ENCODE measurements around the gene CADPS2.
"Not testable (repeated sequence)": the region's sequence is repeated elsewhere in the genome, so short reads cannot be mapped to it uniquely, and the experiment has no call there.

CADPS2 gene

GRCh38 chr7:122304996-122305421 is 581.3 kb downstream of the CADPS2 start:
- DNase-seq = no peak

GRCh38 chr7:122304319-122304975 is 581.8 kb downstream of the CADPS2 start, which contains the start of gene FEZF1:
Gene FEZF1, minus strand, starts transcription at chr7:122304750. Its CDS starts 313 bp downstream, at chr7:122304437.
- no peak for DNase-seq

DNA sequence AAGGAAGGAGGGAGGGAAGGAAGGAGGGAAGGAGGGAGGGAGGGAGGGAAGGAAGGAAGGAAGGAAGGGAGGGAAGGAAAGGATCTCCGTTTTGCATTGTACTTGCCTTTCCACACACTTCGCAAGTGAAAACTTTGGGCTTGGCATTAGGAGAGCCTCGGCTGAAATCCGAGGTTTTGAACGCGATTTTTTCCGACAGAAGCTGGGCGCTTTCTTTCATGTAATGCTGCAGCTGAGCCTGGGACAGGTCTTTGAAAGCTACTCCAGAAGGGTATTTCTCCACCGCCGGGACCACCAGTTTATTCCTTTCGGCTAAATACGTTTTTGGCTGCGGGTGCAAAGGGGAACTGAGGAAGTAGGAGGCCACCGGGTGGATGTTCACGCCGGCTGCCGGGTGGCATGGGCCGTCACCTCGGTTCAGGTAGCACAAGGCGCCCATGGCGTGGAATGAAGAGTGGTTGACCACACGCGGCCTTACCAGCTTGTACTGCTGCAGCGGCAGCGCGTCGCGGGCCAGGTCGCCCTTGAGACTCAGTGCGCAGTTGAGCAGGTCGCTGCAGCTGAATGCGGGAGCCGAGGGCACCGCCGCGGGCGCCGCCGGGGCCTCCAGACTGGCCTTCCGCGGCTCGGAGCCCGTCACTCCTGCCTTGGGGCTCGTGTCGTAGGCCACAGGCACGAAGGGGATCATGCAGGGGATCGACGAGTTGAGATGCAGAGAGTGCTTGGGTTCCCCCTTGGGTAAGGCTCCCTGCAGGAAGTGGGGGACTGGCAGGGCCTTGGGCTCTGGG is 582.5 kb downstream of the CADPS2 start:
- no peak for DNase-seq

DNA sequence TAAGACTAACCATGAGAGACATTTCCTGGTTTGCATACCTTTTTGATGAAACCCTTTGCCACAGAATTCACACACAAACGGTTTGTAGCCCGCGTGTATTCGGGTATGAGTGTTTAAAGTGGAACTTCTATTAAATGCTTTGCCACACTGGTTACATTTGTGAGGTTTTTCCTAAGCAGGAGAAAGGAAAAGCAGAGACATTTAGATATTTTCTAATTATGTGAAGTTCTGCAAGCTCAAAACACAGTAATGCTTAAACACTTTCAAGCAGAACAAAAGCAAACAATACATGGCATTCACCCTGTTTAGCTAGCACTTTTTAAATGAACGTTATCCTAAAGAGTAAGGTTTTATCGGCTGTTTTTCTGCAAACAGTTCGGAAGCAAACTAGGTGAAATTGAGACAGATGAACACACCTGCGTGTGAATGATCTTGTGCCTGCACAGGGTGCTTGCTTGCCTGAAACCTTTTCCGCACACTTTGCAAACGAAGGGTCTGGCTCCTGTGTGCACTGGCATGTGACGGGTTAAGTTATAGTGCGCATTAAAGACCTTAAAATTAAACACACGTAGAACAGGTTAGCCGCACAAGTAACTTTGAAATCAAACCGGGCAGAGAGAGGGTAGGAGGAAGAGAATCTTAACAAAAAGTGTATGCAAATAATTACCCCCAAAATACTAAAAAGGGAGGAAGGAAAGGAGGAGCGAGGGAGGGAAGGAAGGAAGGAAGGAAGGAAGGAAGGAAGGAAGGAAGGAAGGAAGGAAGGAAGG is 583.3 kb downstream of the CADPS2 start:
- no peak for DNase-seq

DNA sequence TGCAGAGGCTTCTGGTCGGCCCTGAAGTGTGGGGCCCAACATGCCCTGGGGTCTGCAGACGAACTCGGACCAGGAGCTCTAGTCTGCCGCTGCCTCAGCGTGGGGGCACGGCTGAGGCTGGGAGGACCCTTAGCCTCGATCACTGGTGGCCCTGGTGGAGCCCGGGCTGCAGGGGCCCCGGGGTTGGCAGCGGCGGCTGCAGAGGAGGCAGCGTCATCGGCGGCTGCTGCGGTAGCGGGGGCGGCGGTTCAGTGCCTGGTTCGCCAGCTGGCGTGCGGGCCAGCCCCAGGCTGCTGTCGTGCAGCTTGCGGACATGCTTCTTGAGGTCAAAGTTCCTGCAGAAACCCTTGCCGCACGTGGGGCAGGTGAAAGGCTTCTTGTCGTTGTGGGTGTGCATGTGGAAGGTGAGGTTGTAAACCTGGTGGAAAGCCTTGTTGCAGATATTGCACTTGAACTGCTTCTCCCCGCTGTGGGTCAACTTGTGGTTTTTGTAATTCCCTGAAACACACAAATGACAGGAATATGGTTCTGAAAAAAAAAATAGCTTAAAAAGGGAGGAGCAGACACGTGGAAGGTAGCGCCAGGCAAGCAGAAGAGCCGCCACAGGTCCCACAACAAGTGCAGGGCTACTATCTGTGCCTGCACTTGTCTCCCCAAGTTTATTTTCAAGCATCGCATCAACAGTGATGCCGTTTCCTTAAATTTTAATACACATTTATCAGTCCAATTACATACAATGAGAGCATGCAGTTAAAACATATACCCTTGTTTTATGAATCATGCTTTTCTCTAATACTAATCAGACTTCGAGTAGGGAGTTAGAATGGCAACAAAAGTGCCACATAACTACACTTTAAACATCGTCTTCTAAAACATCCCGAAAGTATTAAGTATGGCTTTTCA is 584.2 kb downstream of the CADPS2 start:
- no peak for DNase-seq

DNA sequence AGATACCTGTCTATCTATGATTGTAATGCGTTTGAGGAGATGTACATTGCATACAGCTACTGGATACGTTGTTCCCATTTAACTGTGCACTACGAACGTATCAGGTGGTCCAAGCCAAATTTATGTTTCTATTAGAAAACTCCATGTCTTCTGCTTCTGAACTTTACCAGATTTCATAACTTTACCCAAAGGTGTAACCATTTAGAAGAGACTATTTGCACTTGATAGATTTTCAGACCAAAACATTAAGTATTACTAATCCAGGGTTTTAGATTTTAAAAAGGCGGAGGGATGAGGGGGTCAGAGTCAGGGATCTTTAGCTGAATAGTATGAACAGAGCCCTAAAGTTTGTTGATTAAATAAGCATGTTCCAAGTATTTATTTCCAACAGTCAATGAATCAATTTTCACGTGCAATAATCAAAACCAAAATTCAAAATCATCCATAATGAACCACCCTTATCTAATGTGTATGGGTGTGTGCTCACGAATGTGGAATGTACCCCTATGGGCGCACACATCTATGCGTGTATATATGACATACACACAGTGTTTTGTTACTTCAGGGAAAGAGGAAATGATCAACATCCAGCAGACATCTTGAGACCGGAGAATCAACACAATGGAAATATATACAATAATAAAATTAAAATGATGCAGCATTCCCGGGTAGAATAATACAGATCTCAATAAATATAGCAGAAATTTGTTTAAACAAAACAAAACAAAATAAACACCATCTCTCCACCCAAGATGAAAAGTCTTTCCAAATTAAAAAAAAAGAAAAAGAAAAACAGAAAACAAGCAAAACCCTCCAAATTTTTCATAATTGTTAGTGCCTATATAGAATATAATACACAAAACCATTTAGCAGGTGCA is 585.1 kb downstream of the CADPS2 start:
- DNase-seq = no peak

DNA sequence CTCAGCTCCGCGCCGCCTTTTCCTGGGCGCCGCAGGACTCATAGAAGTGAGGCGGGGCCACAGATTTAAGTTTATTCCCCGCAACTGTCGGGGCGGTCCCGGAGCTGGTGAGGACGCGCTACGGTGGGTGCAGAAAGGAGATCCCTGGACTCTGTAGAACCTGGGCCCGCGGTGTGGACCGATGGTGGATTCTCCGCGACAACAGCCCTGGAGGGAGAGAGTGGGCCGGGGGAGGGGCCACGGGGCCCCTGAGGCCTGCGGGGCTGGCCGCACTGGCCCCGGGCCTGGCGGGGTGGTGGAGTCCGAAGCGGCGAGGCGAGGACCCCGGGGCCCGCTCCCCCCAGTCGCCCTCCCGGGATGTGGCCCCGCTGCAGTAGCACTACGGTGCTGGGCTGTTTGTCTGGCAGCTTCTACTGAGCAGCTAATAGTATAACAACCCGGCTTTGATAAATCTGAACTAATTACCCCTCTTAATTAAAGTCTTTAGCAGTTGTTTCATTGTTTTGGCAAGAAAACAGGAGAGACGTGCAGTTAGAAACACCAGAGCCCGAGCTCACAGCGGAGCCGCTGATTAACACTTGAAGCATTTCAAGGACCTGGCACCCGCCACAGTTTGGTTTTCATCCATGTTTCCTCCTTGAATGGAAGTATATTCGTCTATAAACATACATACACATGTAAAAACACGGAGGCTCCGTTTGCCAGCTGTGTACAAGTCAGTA is 585.9 kb downstream of the CADPS2 start:
- no peak for DNase-seq

GRCh38 chr7:122299624-122300210 is 586.5 kb downstream of the CADPS2 start:
- DNase-seq = no peak

- no peak for DNase-seq
Measured at GRCh38 chr7:122298618-122299017, 587.6 kb downstream of the CADPS2 start.

DNA sequence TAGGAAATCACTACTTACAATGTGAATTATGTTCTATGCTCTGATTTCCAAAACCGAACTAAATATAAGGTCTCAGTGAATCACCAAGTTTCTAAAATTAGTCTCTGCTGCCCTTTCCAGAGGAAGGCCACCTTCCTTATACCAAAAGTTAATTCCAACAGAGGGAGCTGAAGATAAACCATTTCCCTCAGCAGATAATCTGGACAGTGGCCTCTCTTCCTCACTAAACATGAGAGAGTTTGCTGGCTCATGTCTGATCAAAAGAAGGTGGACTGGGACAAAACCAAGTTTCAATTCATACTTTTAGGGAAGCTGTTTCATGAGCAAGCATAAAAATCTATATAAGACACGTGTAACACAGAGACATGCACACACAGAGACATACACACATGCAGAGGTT is 588.1 kb downstream of the CADPS2 start:
- no peak for DNase-seq

DNA sequence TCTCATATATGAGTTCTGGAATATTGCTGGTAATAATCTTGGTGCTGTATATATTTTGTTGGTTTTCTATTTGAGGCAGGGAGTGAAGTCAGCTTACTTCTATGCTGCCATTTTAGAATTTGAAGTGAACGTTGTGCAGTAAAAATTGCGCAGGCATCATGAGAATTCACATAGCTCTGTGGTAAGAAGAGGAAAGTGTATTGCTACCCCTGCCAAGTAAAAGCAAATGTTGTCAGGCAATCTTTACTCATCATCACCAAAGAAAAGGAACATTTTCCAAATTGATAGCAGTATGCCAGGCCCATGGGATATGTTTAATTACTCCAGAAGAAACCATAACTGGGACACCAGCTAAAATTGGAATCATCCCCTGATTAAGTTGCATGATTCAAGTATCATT is 595.1 kb downstream of the CADPS2 start:
- DNase-seq = no peak

DNA sequence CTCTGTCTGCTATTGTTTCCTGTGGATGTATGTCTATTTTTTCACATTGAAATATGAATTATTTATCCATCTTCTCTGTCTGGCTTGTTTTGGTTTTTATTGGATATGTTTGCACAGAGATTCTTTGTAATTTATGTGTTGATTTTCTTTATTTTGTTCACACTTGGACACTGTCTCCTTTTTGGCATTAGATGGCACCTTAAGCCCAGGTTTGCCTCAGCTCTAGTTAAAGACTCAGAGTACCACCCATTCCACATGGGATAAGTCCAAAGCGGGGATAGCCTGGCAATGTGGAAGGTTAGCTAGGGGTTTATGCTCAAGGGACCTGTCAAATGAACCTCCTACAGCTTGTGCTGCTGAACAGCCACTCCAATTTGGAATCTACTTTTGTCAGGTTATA is 595.8 kb downstream of the CADPS2 start:
- DNase-seq = no peak

DNA sequence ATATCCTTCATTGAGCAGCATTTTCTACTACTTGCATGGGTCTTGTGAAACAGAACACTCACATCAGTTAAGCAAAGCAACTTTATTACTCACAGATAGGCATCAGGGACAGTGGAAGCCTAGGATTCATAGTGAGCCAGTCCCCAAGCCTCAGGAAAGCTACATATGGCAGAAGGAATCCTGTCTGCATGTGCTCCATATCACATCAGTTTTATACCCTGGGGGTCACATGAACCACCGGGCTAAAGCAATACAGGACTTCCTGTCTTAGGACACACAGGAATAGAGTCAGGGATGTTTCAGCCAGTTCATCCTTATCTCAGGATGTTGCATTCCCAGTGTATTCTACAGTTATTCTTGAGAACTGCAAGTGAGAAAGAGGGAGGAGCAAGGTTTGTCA is 596.8 kb downstream of the CADPS2 start:
- no peak for DNase-seq

GRCh38 chr7:122284608-122285007 is 601.7 kb downstream of the CADPS2 start:
- DNase-seq = not testable (repeated sequence)

- DNase-seq = no peak
Measured at GRCh38 chr7:122273117-122273516, 613.1 kb downstream of the CADPS2 start.

- DNase-seq = no peak
Measured at GRCh38 chr7:122269241-122269640, 617.0 kb downstream of the CADPS2 start.

Measured in CD4-positive, alpha-beta T cell treated with Interleukin-12 subunit alpha and Interleukin-12 subunit beta, for 1 hour (primary cell).